Embryonic facial prominence (tissue), 1 donor: ENCODE measurements around the gene SLC9C1.
"Not testable (repeated sequence)": the region's sequence is repeated elsewhere in the genome, so short reads cannot be mapped to it uniquely, and the experiment has no call there.

Experiments
- DNase-seq: peaks from one replicate; pipeline ENCODE4 v3.0.0-alpha.2; 2016; ENCODE audit errors: extremely low spot score

Gene SLC9C1

DNA sequence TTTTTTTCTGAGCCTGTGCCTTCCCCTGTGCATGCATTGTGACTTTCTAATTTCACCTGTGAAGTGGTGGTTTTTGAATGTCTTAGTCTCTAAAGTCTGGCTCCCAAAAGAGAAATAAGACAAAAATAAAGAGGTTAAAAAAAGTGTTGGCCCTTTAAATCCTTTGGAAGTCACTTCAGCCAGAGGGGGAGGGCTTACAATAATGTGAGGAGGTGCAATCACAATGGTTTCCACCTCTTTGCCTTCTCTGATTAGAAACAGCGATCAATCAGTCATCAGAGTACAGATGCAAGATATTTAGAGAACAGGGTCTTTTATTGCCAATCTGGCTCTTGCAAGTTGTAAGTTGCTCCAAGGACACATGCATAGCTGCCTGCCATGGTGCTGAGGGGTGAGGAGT lies 96.9 kb downstream of the SLC9C1 start:
- DNase-seq, result no peak

DNA sequence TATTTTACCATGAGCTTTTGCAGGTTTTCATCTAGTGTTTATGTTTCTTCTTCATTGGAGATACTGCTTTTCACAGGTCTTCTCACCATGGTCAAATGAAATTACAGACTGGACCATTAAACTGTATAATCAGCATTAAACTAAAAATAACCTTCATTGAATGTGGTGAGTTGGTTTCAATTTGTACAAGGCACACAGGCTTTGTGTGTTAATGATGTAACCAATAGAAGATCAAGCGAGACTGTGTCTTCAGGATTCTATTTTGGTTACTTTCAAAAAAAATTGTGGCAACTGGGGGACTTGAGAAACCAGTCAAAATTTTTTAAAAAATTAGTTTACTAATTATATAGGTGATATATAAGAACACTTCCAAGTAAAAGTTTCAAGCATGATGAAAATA lies 106.7 kb downstream of the SLC9C1 start:
- no peak for DNase-seq

DNA sequence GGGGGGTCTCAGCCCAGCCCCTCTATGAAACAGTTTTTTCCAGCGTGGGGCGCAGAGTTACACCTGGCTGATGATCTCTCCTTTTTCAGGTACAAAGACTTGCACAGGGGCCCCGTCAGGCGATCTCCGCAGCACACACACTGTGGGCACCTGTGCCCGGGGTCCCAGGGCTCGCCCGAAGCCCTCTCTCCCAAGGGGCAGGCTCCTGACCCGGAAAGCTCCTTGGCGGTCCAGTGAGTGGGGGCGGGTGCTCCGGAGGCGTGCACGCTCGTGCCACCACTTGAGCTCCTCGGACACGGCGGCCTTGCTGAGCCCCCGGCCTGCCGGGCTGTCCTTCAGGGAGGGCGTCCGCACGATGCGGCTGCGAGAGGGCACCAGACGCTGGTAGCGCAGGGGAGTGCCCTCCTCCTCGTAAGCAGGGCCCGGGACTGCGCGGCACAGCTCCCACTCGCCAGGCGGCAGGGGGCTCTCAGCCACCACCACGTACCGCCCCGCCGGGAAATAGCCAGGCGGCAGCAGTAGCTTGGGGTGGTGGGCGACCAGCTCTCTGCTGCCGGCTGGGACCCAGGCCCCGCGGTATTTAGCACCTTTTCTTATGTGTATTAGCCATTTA lies 108.5 kb downstream of the SLC9C1 start:
- not testable (repeated sequence) for DNase-seq

DNA sequence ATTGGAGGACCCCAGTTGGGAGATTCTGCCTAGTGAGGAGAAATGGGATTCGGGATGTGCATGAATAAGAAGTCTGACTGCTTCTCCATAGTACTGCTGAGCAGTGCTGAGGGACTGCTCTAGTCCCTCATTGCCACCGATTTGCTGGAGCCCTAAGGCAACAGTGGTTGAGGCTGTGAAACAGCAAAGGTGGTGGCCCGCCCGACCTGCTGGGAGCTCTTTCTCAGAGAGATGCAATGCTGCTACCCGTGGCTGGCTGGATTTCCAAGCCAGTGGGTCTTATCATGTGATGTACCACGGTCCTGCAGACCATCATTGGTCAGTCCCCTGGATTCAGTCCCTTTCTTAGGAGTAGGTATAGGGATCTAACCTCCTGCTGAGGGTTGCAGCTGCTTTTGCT lies 118.4 kb downstream of the SLC9C1 start:
- DNase-seq, result no peak

GRCh38 chr3:112175037-112175436 lies 119.0 kb downstream of the SLC9C1 start:
- no peak for DNase-seq

- DNase-seq, result no peak
Observed at GRCh38 chr3:112171144-112171543, 122.9 kb downstream of the SLC9C1 start.

GRCh38 chr3:112170046-112170445 lies 124.0 kb downstream of the SLC9C1 start:
- no peak for DNase-seq

- DNase-seq, result no peak
Observed at GRCh38 chr3:112167758-112168157, 126.3 kb downstream of the SLC9C1 start.

DNA sequence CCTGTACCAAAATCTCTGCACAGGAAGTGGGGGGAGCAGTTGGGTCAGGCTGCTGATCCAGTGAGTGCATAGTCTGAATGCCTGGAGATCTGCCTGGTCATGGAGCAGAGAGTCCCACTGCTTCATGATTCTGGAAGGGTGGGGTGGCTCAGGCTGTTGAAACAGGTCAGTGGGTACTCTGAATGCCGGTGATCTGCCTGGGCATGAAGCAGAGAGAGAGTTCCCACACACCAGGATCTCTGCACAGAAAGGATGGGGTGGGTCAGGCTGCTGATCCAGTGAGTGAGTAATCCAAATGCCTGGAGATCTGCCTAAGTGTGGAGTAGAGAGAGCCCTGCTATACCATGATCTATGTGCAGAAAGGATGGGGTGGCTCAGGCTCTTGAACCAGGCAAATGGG lies 144.9 kb downstream of the SLC9C1 start:
- no peak for DNase-seq

GRCh38 chr3:112143689-112144088 lies 150.3 kb downstream of the SLC9C1 start:
- no peak for DNase-seq

- DNase-seq, result no peak
Observed at GRCh38 chr3:112143251-112143650, 150.8 kb downstream of the SLC9C1 start.

DNA sequence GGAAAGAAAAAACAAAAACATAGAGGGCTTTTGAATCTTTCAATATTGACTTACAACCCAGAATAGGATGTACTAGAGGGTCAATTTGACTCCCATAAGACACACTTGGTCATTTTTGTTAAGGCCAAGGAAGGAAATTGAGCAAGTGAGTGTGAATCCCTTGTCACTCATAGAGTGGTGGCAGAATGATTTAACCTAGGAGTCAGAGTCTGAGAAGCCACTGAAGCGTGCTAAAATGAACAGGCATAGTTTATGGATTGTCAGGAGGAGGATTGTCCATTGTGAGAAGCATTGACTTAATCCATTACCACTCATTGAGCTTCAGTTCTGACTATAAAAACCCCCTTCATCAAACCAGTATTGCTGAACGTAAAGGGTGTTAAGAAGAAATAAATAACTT lies 152.7 kb downstream of the SLC9C1 start:
- DNase-seq, result no peak

DNA sequence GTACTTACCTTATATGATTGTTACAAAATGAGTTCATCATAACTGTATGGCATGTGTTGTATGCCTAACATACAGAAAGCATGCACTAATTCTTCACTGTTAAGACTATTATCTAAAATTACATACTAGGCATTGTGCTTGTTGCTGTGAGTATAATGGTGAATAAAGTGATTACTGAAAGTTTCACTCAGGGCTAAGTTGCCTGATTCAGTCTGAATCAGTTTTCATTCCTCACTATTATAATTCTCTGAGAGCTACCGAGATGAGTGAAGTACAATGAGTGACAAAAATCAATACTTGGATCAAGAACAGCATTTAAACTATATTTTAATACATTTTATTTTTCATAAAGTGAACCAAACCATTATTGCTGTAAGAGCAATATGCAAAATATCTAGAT lies 153.4 kb downstream of the SLC9C1 start:
- DNase-seq, result no peak

DNA sequence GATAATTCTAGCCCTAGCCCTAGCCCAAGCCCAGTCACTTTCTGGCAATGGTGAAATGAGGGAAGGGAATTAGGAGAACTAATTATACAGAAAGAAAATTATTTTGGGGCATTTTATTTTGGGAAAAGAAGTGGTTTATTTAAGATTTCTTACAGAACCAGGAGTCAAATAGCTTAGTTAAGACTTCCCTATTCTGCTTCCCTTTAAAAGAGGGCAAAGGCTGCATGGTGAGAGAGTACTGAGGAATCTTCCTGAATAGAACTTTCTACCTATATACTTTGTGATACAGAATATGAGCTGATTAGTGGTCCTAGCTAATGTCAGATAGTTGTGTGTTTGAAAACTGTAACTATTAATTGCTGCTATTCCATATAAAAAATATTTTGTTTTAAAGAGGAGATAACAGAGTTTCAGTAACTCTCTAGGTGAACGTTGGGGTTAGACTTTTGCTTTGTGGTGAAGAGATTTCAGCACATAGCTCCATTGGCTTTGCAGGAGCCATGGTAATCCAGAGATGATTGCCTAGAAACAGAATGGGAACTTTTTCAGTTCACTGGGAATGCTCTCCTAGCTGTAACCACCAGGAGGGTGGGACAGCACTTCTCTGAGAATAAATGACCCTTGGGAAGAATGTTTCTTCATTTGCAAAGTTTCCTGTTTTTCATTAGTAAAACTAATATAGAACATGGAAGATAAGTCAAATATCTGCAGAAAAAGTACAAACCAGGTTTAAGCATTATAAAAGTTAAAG lies 155.6 kb downstream of the SLC9C1 start:
- no peak for DNase-seq

- DNase-seq, result no peak
Observed at GRCh38 chr3:112137781-112138180, 156.2 kb downstream of the SLC9C1 start.

GRCh38 chr3:112136959-112137693 lies 156.9 kb downstream of the SLC9C1 start:
- DNase-seq, result no peak

DNA sequence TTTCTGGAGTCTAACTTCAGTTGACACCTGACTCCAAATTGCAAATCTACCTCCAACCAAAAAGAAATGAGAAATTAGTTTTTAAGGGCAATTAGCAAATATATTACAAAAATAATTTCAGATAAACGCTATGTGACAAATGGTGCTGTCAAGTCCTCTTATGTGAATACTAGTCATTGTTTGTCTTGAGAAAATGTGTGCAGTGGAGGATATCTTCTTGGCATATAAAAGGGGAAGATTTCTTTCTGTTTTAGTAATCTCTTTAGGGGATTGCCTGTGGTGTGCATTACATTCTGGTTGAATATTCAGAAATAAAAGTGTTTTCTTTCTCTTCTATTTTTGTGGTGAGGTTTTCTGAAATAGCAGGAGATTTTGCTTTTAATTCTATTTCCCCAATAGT lies 158.0 kb downstream of the SLC9C1 start:
- no peak for DNase-seq

GRCh38 chr3:112134335-112135124 lies 159.5 kb downstream of the SLC9C1 start:
- no peak for DNase-seq

DNA sequence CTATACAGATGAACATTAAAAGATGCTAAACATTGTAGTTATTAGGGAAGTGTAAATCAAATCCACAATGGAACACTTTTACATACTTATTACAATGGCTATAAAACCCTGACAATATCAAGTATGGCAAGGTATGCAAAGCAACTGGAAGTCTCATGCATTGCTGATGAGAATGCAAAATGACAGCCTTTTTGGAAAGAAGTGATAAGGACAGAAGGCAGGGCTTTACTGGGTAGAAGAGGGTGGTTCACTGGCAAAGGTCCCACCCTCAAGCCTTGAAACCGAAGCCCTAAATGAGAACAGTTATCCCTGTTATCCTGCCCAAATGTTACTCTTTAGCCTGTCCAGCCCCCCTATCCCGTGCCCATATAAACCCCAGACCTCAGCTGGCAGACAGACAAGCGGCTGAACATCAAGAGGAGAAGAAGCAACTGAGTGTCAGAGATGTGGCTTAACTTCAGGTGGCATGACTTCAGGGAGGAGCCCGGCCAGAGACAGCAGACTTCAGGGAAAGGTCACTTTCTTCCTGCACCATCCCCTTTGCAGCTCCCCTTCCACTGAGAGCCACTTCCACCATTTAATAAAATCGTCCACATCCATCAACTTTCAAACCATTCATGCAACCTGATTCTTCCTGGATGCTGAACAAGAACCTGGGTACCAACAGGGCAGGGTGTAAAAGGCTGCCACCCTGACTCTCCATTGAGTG lies 160.2 kb downstream of the SLC9C1 start:
- no peak for DNase-seq

GRCh38 chr3:112132975-112133448 lies 161.0 kb downstream of the SLC9C1 start, which contains the start of gene GCSAM:
TSS of gene GCSAM (minus strand) at chr3:112133248. CDS start at chr3:112133120, 128 bp downstream.
- no peak for DNase-seq

GRCh38 chr3:112132554-112132953 lies 161.5 kb downstream of the SLC9C1 start:
- no peak for DNase-seq
